ENCODE measurements around the gene ANKRD53.

Gene ANKRD53

GRCh38 chr2:70943205-70943871 lies 35.1 kb upstream of the ANKRD53 start:
- no peak for DNase-seq

DNA sequence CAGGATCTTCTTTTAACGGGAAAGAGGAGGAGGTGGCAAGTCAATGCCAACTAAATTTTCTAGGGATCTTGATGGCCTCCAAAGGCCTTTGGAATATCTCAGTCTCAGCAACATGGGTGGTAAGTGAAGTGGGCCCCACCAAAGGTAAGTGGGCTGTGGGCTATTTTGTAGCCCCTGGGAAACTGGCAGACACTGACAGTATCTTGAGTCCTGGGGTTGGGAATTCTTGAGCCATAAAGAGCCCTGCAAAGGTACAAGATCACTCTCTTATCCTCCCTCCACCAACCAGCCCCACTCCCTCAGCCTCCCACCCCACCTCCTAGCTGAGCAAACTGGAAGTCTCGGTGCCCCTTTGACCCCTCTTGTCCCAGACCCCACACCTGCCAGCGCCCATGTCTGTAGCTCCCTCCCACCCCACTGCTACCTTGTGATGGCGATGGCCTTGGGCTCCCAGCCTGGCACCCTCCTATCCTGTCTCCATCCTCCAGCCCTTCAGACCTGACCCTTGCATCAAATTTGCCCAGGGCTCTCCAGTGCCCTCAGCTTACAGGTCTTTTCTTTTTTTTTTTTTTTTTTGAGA lies 34.2 kb upstream of the ANKRD53 start:
- no peak for DNase-seq

DNA sequence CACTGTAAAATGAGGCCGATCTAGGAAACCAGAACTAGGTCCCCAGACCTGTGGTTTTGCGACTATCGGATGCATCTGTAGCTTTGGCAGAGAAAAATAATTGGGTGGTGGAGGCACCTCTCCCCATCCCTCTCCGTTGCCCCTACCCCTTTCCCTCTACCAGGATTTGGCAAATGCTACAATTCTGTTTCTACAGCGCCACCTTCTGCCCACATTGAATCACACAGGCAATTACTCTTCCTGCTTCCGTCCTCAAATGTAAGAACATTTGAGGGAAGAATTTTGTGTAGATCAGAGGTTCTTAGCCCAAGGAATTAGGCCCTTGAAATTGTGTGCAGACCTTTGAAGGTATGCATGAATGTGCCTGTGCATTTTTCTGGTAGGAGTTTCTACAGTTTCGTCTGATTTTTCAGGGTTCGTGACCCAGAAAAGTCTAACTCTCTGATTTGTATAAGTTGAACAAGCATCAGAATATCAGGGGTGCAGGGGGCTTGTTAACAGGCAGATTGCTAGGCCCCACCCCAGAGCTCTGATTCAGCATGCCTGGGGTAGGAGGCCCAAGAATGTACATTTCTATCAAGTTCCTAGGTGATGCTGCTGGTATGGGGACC lies 31.5 kb upstream of the ANKRD53 start:
- peak; percentile 33 to 64 for DNase-seq

GRCh38 chr2:70947556-70948184 lies 30.8 kb upstream of the ANKRD53 start:
- no peak for DNase-seq

GRCh38 chr2:70948337-70949003 lies 30.0 kb upstream of the ANKRD53 start:
- peak; percentile 70 to 81 for DNase-seq

GRCh38 chr2:70949086-70949485 lies 29.3 kb upstream of the ANKRD53 start:
- no peak for DNase-seq

DNA sequence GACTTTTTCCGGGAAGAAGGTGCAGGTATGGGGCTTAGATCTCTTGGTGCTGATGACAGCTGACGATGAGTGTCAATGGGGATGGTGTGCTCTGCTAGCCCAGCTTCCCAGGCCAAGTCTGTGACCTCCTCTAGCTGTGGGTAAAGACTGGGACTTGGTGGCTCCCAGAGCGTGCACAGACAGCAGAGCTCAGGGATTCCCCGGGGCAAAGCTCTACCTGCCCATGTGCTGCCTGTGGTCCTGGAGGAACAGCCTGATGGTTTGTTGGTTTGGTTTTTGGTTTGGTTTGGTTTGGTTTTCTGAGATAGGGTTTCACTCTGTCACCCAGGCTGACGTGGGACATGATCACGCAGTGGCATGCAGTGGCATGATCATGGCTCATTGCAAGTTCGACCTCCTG lies 23.5 kb upstream of the ANKRD53 start:
- no peak for DNase-seq

- DNase-seq = no peak
Measured at GRCh38 chr2:70956141-70956540, 22.3 kb upstream of the ANKRD53 start.

GRCh38 chr2:70957798-70958197 lies 20.6 kb upstream of the ANKRD53 start:
- DNase-seq = no peak

GRCh38 chr2:70958759-70959158 lies 19.7 kb upstream of the ANKRD53 start:
- no peak for DNase-seq

- DNase-seq = no peak
Measured at GRCh38 chr2:70959271-70959761, 19.1 kb upstream of the ANKRD53 start.

- DNase-seq = no peak
Measured at GRCh38 chr2:70959851-70960832, 18.3 kb upstream of the ANKRD53 start.

DNA sequence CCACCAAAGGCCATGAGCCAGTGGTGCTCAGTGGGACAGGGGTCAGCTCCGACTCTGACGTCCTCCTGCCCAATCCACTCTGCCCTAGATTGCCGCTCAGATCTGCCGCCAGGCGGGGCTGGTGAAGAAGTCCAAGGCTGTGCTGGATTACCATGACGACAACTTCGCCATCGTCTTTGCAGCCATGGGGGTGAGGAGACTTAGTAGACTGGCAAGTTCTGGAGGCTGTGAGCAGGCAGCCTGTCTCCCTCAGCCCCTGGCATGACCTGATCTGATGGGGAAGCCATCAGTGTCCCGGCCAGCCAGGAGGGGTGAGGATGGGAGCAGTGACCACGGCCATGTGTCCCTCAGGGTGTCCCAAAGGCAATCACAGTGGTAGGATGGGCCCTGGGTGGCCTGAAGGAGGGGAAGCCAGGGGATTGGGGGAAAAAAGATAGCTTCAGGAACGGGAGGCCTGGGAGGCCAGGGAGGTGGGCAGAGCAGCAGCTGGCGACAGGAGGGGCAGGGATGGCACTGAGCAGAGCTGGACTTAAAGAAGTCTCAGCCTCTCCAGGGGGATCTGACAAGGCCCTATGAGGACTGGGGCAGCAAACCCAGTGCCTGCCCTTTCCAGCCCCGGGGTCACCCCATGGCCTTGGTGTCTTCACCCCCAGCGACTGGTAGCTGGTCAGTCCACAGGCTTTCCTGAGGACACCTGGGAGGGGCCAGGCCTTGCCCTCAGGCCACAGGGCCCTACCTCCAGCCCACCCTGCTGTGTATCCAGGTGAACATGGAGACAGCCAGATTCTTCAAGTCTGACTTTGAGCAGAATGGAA lies 17.4 kb upstream of the ANKRD53 start:
- no peak for DNase-seq

GRCh38 chr2:70961648-70961994 lies 16.8 kb upstream of the ANKRD53 start:
- DNase-seq = no peak

GRCh38 chr2:70962211-70962884 lies 16.1 kb upstream of the ANKRD53 start:
- DNase-seq = no peak

DNA sequence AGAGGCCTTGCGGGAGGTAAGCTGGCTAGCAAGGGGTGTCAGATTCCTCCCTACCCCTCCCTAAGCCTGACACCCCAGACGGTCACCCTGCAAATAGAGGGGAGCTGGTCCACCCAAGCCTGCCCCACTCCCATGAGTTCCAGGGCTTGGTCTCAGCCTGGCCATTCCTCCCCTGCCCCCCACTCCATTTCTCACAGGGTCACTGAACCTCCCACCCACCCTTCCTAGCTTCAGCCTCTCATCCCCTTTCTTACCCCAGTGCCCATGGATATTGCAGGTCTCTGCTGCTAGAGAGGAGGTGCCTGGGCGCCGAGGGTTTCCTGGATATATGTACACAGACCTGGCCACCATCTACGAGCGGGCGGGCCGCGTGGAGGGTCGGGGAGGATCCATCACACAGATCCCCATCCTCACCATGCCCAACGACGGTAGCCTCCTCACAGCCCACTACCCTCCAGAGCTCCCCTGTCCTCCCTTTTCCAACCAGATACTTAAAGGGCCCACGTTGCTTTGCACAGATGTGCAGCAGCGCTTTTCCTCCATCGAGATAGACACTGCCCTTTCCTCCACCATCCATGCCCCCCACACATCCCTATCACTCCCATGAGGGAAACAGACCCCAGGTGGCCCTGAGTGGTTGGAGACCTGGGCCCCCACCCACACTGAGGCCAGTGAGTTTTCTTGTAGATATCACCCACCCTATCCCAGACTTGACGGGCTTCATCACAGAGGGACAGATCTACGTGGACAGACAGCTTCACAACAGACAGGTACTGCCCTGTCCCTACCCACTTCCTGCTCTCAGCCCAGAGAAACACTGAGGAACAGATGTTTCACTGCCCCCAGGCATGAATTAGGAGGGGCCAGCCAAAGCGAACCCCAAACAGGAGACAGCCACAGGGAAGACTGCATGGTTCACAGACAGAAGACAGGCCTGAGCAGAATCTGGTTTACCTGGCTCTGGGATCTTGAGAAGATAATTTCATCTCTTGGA lies 15.2 kb upstream of the ANKRD53 start:
- DNase-seq = no peak

DNA sequence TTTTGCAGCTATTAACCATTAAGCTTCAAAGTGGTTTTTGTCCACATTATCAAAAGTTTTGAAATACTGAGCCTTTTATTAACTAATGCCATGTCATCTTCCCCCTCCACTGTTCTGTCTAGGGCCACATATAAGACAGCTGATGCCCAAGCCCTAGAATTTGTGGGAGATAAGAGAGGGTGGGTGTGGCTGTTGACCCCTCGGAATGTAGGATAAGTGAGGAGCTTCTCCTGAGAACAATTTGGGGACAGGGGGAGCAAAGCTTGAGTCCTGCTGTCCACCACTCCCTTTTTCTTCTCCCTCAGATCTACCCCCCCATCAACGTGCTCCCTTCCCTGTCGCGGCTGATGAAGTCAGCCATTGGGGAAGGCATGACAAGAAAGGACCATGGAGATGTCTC lies 14.3 kb upstream of the ANKRD53 start:
- no peak for DNase-seq

DNA sequence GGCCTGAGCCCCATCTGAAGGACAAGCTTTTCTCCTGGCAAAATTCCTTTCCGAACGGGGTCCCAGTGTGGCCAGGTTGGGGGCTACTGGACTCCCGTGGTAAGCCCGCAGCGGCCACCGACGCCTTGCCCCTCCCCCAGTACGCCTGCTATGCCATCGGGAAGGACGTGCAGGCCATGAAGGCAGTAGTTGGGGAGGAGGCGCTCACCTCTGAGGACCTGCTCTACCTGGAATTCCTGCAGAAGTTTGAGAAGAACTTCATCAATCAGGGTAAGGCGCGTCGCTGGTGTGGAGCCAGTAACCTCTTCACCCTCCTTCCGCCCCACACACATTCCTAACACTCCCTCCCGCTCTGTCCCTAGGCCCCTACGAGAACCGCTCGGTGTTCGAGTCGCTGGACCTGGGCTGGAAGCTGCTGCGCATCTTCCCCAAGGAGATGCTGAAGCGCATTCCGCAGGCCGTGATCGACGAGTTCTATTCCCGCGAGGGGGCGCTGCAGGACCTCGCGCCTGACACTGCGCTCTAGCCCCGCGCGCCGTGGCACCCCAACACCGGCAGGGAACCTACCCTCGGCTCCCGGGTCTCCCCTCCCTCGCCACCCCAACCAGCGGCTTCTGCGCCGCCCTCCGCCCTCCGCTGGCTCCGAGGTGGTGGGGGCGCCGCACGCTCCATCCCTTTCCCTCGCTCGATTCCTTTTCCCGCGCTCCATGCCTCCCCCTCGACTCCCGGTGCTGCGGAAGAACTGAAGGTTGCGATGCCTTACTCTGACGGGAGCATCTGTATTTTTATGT lies 13.6 kb upstream of the ANKRD53 start:
- peak; percentile 79 to 86 for DNase-seq
